K562 (cell line): ENCODE measurements around the gene DGCR6L. TPM values are rescaled to one million over a fixed set of nuclear protein-coding genes. Genes with fewer than 3 reads are reported as not detected.

ENCODE experiments used
- ARID3B ChIP-seq: fragments of 250-450 bp; sonication (Bioruptor Pico); IDR thresholded peaks from 2 replicates; pipeline ENCODE4 v1.4.0; 2020; ENCODE audit warnings: borderline replicate concordance
- CBFB ChIP-seq: sonication (generic); formaldehyde crosslinking; IDR thresholded peaks from 2 replicates; pipeline ENCODE4 v1.4.0; 2020; ENCODE audit warnings: mild to moderate bottlenecking, missing genetic modification reagents
- CREB1 ChIP-seq, 2 experiments: sonication (generic) in 1 of 2; formaldehyde crosslinking in 1 of 2; IDR thresholded peaks; 2 replicates each; pipeline versions ENCODE4 v1.6.1 to v1.8.0; 2012 to 2022; ENCODE audit warnings: inconsistent platforms in 1 of 2, mild to moderate bottlenecking in 1 of 2, missing genetic modification reagents in 1 of 2, moderate library complexity in 1 of 2
- DEAF1 ChIP-seq: fragments of 450-650 bp; formaldehyde crosslinking; IDR thresholded peaks from 2 replicates; pipeline ENCODE4 v1.4.0; 2020; ENCODE audit warnings: mild to moderate bottlenecking, moderate library complexity
- E4F1 ChIP-seq: fragments of 250-450 bp; sonication (Bioruptor Pico); IDR thresholded peaks from 2 replicates; pipeline ENCODE4 v1.5.0; 2021; ENCODE audit warnings: mild to moderate bottlenecking, borderline replicate concordance
- ELF4 ChIP-seq: fragments of 450-650 bp; formaldehyde crosslinking; IDR thresholded peaks from 2 replicates; pipeline ENCODE4 v1.4.0; 2022; ENCODE audit warnings: missing genetic modification characterization
- GATAD2B ChIP-seq: fragments of 450-650 bp; IDR thresholded peaks from 2 replicates; pipeline ENCODE4 v1.6.1; 2017; ENCODE audit warnings: mild to moderate bottlenecking, borderline replicate concordance
- HMG20B ChIP-seq: fragments of 250-450 bp; sonication (Bioruptor Pico); IDR thresholded peaks from 2 replicates; pipeline ENCODE4 v1.5.0; 2021; ENCODE audit warnings: mild to moderate bottlenecking
- HMGN3 ChIP-seq: IDR thresholded peaks from 2 replicates; pipeline ENCODE4 v1.6.1; 2011; ENCODE audit warnings: borderline replicate concordance, low read depth, mild to moderate bottlenecking, mixed read lengths, low read length; ENCODE audit not compliant: insufficient read length; ENCODE audit errors: extremely low read depth
- JUNB ChIP-seq: fragments of 450-650 bp; formaldehyde crosslinking; conservative IDR thresholded peaks from 2 replicates; pipeline ENCODE4 v1.4.0; 2020; ENCODE audit warnings: mild to moderate bottlenecking
- MAFK ChIP-seq: IDR thresholded peaks from 2 replicates; pipeline ENCODE4 v1.6.1; 2011; ENCODE audit warnings: low read length, improper control_type of control experiment
- MAX ChIP-seq: sonication (generic); formaldehyde crosslinking; IDR thresholded peaks from 2 replicates; pipeline ENCODE4 v1.9.0; 2022; ENCODE audit warnings: mild to moderate bottlenecking, missing genetic modification reagents
- MCM3 ChIP-seq: fragments of 450-650 bp; IDR thresholded peaks from 2 replicates; pipeline ENCODE4 v1.6.1; 2016
- NFATC3 ChIP-seq: fragments of 450-650 bp; IDR thresholded peaks from 2 replicates; pipeline ENCODE4 v1.6.1; 2017; ENCODE audit warnings: mild to moderate bottlenecking
- NFRKB ChIP-seq: fragments of 450-650 bp; IDR thresholded peaks from 2 replicates; pipeline ENCODE4 v1.6.1; 2016; ENCODE audit warnings: low read depth
- PCBP1 ChIP-seq: fragments of 200-400 bp; formaldehyde crosslinking; IDR thresholded peaks from 2 replicates; pipeline ENCODE4 v1.6.1; 2018; ENCODE audit warnings: mild to moderate bottlenecking, low read depth, low read length; ENCODE audit not compliant: poor library complexity, severe bottlenecking
- PTTG1 ChIP-seq: fragments of 450-650 bp; IDR thresholded peaks from 2 replicates; pipeline ENCODE4 v1.6.1; 2016; ENCODE audit warnings: low read depth, mild to moderate bottlenecking, missing genetic modification characterization, missing compliant biosample characterization
- RHOXF2B ChIP-seq: fragments of 250-450 bp; sonication (Bioruptor Pico); conservative IDR thresholded peaks from 2 replicates; pipeline ENCODE4 v1.5.1; 2021
- TAF15 ChIP-seq: fragments of 200-400 bp; formaldehyde crosslinking; IDR thresholded peaks from 2 replicates; pipeline ENCODE4 v1.6.1; 2017; ENCODE audit warnings: mild to moderate bottlenecking, low read depth, low read length, moderate library complexity
- TBL1XR1 ChIP-seq, 2 experiments: IDR thresholded peaks; 2 replicates each; pipeline ENCODE4 v1.6.1; 2012; ENCODE audit warnings: improper control_type of control experiment in 2 of 2, low read length in 2 of 2, mild to moderate bottlenecking in 1 of 2
- THRB ChIP-seq: fragments of 450-650 bp; formaldehyde crosslinking; conservative IDR thresholded peaks from 2 replicates; pipeline ENCODE4 v1.4.0; 2022; ENCODE audit warnings: mild to moderate bottlenecking, missing genetic modification characterization
- ZBTB8A ChIP-seq: fragments of 450-650 bp; IDR thresholded peaks from 2 replicates; pipeline ENCODE4 v1.6.1; 2018; ENCODE audit warnings: mild to moderate bottlenecking, moderate library complexity; ENCODE audit not compliant: partially characterized antibody
- polyA plus RNA-seq, 8 experiments: library from polyadenylated mRNA; depleted of rRNA in 4 of 8; stranded (reverse) in 5 of 8; unstranded in 3 of 8; fragments of >200 nt; fragmentation: Nextera tagmentation in 2 of 8; fragmentation: Illumina TruSeq in 1 of 8; extraction: Ambion mirVana in 2 of 8; extraction: Trizol in 1 of 8; gene quantifications; 2 replicates each; pipeline versions ENCODE4 v1.2.1 to v1.2.3, GENCODE V29; 2011 to 2014; ENCODE audit warnings: inconsistent platforms in 1 of 8, missing spikeins in 1 of 8
- total RNA-seq, 7 experiments: library from RNA; depleted of rRNA in 6 of 7; stranded (reverse); fragments of >200 nt in 6 of 7; fragmentation: Illumina TruSeq in 2 of 7; extraction: Trizol in 2 of 7; gene quantifications; 2 replicates each; pipeline versions ENCODE4 v1.2.1 to v1.2.3, GENCODE V29; 2011 to 2021; ENCODE audit warnings: low replicate concordance in 1 of 7

Gene DGCR6L
- total and polyA plus RNA-seq, 9 of the 15 experiments (the other 6 are each of a cell fraction or from before 2014, with no cell fraction given), result 3.6 to 151 (median 51.0) TPM

GRCh38 chr22:20284471-20285086, 35.3 kb downstream of the DGCR6L start (continued):
- TF ChIP-seq RHOXF2B (CRISPR knock-in tag) (no peak), MCM3 (0 out of 2 replicates have a peak, but pooled peaks have one; percentile 29), THRB (CRISPR knock-in tag) (peak; percentile 91), ARID3B (CRISPR knock-in tag) (no peak), MAX (peak; percentile 8; the same call in 1 of the 2 replicates), JUNB (CRISPR knock-in tag) (0 out of 2 replicates have a peak, but pooled peaks have one; percentile 12), E4F1 (CRISPR knock-in tag) (no peak), NFATC3 (no peak), GATAD2B (no peak), CBFB (peak; percentile 77; the same call in 1 of the 2 replicates), HMGN3 (peak; percentile 21), NFRKB (no peak), ZBTB8A (no peak), MAFK (no peak), CREB1 (IDR thresholded peaks at IDR 0.05) (no peak), CREB1 (CRISPR knock-in tag; IDR thresholded peaks at IDR 0.05) (peak; percentile 36; the same call in 1 of the 2 replicates), TBL1XR1 (IDR thresholded peaks at IDR 0.05; ENCODE audit: low read length in 2 of 2) (no peak), DEAF1 (CRISPR knock-in tag) (no peak), PTTG1 (no peak), TAF15 (no peak), HMG20B (CRISPR knock-in tag) (no peak), PCBP1 (peak; percentile 28), ELF4 (CRISPR knock-in tag) (0 out of 2 replicates have a peak, but pooled peaks have one; percentile 45)
